Activated CD4-positive, alpha-beta T cell treated with anti-CD3 and anti-CD28 coated beads, Interleukin-2, amount 50 U/mL, for 16 hours (primary cell): Measurements from ENCODE around the gene RAD51C.
"Not testable (repeated sequence)": the region's sequence is repeated elsewhere in the genome, so short reads cannot be mapped to it uniquely, and the experiment has no call there.

Source experiments
- DNase-seq: peaks from one replicate; pipeline ENCODE4 v3.0.0-alpha.2; 2020

Gene RAD51C

GRCh38 chr17:58684462-58684861, 7.9 kb upstream of the RAD51C start:
- DNase-seq, result not testable (repeated sequence)

- DNase-seq, result no peak
These were observed 5.4 kb upstream of the RAD51C start for GRCh38 chr17:58686980-58687379.

GRCh38 chr17:58688521-58688920, 3.9 kb upstream of the RAD51C start:
- no peak for DNase-seq

- DNase-seq, result not testable (repeated sequence)
These were observed 2.4 kb upstream of the RAD51C start for GRCh38 chr17:58690033-58690432.

- no peak for DNase-seq
These were observed 632 bp upstream of the RAD51C start, which contains the start of gene TEX14 for GRCh38 chr17:58691701-58692238. Gene TEX14 (minus strand): TSS chr17:58692045. CDS start chr17:58652001, 40,044 bp downstream.

GRCh38 chr17:58693208-58693607, 806 bp downstream of the RAD51C start:
- DNase-seq, result no peak

GRCh38 chr17:58693751-58694150, 1.3 kb downstream of the RAD51C start:
- no peak for DNase-seq

- DNase-seq, result no peak
These were observed 1.9 kb downstream of the RAD51C start for GRCh38 chr17:58694302-58694701.

GRCh38 chr17:58694826-58695225, 2.4 kb downstream of the RAD51C start:
- DNase-seq, result no peak

- DNase-seq, result no peak
These were observed 7.4 kb downstream of the RAD51C start for GRCh38 chr17:58699771-58700170.

- peak; percentile 88 for DNase-seq
These were observed 9.7 kb downstream of the RAD51C start for GRCh38 chr17:58702045-58702476.

GRCh38 chr17:58702708-58703107, 10.3 kb downstream of the RAD51C start:
- peak; percentile 10 for DNase-seq

GRCh38 chr17:58703137-58703915, 10.9 kb downstream of the RAD51C start:
- peak; percentile 76 for DNase-seq

GRCh38 chr17:58703916-58704286, 11.5 kb downstream of the RAD51C start:
- no peak for DNase-seq

GRCh38 chr17:58706351-58707140, 14.1 kb downstream of the RAD51C start:
- peak; percentile 59 for DNase-seq

- DNase-seq, result peak; percentile 38
These were observed 18.6 kb downstream of the RAD51C start for GRCh38 chr17:58710948-58711552.

- DNase-seq, result no peak
These were observed 29.9 kb downstream of the RAD51C start for GRCh38 chr17:58722274-58722673.

- no peak for DNase-seq
These were observed 30.3 kb downstream of the RAD51C start for GRCh38 chr17:58722696-58723095.

GRCh38 chr17:58728798-58729197, 36.4 kb downstream of the RAD51C start:
- no peak for DNase-seq

GRCh38 chr17:58730937-58731336, 38.5 kb downstream of the RAD51C start:
- DNase-seq, result no peak

GRCh38 chr17:58734040-58734439, 41.6 kb downstream of the RAD51C start:
- DNase-seq, result no peak

GRCh38 chr17:58734811-58735210, 42.4 kb downstream of the RAD51C start:
- DNase-seq, result no peak

- no peak for DNase-seq
These were observed 48.8 kb downstream of the RAD51C start for GRCh38 chr17:58741121-58741625.
